Putamen (tissue), 1 donor: Measurements from ENCODE around the gene VIPR2.
"Not testable (repeated sequence)": the region's sequence is repeated elsewhere in the genome, so short reads cannot be mapped to it uniquely, and the experiment has no call there.

Source experiments
- DNase-seq: peaks from one replicate; pipeline ENCODE4 v3.0.0-alpha.2; 2016; ENCODE audit warnings: low spot score

VIPR2 gene

GRCh38 chr7:159008417-159008816, 136.2 kb downstream of the VIPR2 start:
- no peak for DNase-seq

- no peak for DNase-seq
Observed at GRCh38 chr7:159007996-159008389, 136.7 kb downstream of the VIPR2 start.

GRCh38 chr7:159007364-159007995, 137.2 kb downstream of the VIPR2 start:
- DNase-seq, result no peak

GRCh38 chr7:159006610-159007130, 138.0 kb downstream of the VIPR2 start:
- DNase-seq, result no peak

GRCh38 chr7:159006022-159006609, 138.6 kb downstream of the VIPR2 start:
- DNase-seq, result not testable (repeated sequence)

- DNase-seq, result no peak
Observed at GRCh38 chr7:159005618-159006017, 139.0 kb downstream of the VIPR2 start.

GRCh38 chr7:159004411-159004810, 140.3 kb downstream of the VIPR2 start:
- DNase-seq, result no peak

- DNase-seq, result no peak
Observed at GRCh38 chr7:159001811-159002210, 142.9 kb downstream of the VIPR2 start.

- no peak for DNase-seq
Observed at GRCh38 chr7:159000859-159001435, 143.7 kb downstream of the VIPR2 start.

- no peak for DNase-seq
Observed at GRCh38 chr7:159000070-159000469, 144.6 kb downstream of the VIPR2 start.

- no peak for DNase-seq
Observed at GRCh38 chr7:158999496-158999895, 145.2 kb downstream of the VIPR2 start.

- not testable (repeated sequence) for DNase-seq
Observed at GRCh38 chr7:158998261-158998660, 146.4 kb downstream of the VIPR2 start.

- no peak for DNase-seq
Observed at GRCh38 chr7:158997471-158997870, 147.2 kb downstream of the VIPR2 start.

- no peak for DNase-seq
Observed at GRCh38 chr7:158997110-158997453, 147.6 kb downstream of the VIPR2 start.

- no peak for DNase-seq
Observed at GRCh38 chr7:158996214-158997109, 148.2 kb downstream of the VIPR2 start.

GRCh38 chr7:158995514-158995913, 149.2 kb downstream of the VIPR2 start:
- no peak for DNase-seq

GRCh38 chr7:158994687-158995086, 150.0 kb downstream of the VIPR2 start:
- DNase-seq, result no peak

- no peak for DNase-seq
Observed at GRCh38 chr7:158993591-158993990, 151.1 kb downstream of the VIPR2 start.

GRCh38 chr7:158992759-158993158, 151.9 kb downstream of the VIPR2 start:
- DNase-seq, result no peak

GRCh38 chr7:158991824-158992621, 152.6 kb downstream of the VIPR2 start:
- no peak for DNase-seq

- no peak for DNase-seq
Observed at GRCh38 chr7:158988996-158989395, 155.7 kb downstream of the VIPR2 start.
